Measurements from ENCODE around the gene CD58. TPM values are rescaled to one million over a fixed set of nuclear protein-coding genes. Genes with fewer than 3 reads are reported as not detected.

Gene CD58
- total RNA-seq, 1 donor = 42.0 TPM

- DNase-seq (ENCODE audit: low read depth) = no peak
- no peak for TF ChIP-seq CTCF (IDR thresholded peaks at IDR 0.05; ENCODE audit: insufficient read depth, low read length)
Observed at GRCh38 chr1:116506132-116507004, 64.5 kb downstream of the CD58 start.

GRCh38 chr1:116504308-116505156, 66.3 kb downstream of the CD58 start:
- TF ChIP-seq CTCF (IDR thresholded peaks at IDR 0.05; ENCODE audit: insufficient read depth, low read length) = no peak
- peak; percentile 65 for DNase-seq (ENCODE audit: low read depth)
- H3K4me3 ChIP-seq (ENCODE audit: low read depth, low read length) = no peak overlapping the region

More at GRCh38 chr1:116506132-116507004, 64.5 kb downstream of the CD58 start:
- no peak overlapping the region for H3K4me3 ChIP-seq (ENCODE audit: low read depth, low read length)

GRCh38 chr1:116503546-116504307, 67.1 kb downstream of the CD58 start:
- TF ChIP-seq CTCF (IDR thresholded peaks at IDR 0.05; ENCODE audit: insufficient read depth, low read length) = no peak
- H3K4me3 ChIP-seq (ENCODE audit: low read depth, low read length) = no peak overlapping the region
- no peak for DNase-seq (ENCODE audit: low read depth)

GRCh38 chr1:116502671-116503314, 68.0 kb downstream of the CD58 start:
- DNase-seq (ENCODE audit: low read depth) = no peak
- no peak overlapping the region for H3K4me3 ChIP-seq (ENCODE audit: low read depth, low read length)
- no peak for TF ChIP-seq CTCF (IDR thresholded peaks at IDR 0.05; ENCODE audit: insufficient read depth, low read length)

- H3K4me3 ChIP-seq (ENCODE audit: low read depth, low read length) = no peak overlapping the region
- no peak for DNase-seq (ENCODE audit: low read depth)
- no peak for TF ChIP-seq CTCF (IDR thresholded peaks at IDR 0.05; ENCODE audit: insufficient read depth, low read length)
Observed at GRCh38 chr1:116501870-116502244, 69.0 kb downstream of the CD58 start.

Measured in fibroblast of the aortic adventitia (primary cell).